ENCODE data around the gene KRTAP2-3.

Gene KRTAP2-3

GRCh38 chr17:41082626-41083025 is 22.7 kb upstream of the KRTAP2-3 start:
- Histone ChIP-seq H3K4me2 (ENCODE audit: low read length) (no peak overlapping the region), H3K27ac (ENCODE audit: low read length) (no peak overlapping the region)
- TF ChIP-seq EZH2phosphoT487 (IDR thresholded peaks at IDR 0.05; ENCODE audit: low read depth) (no peak), CTCF (IDR thresholded peaks at IDR 0.05; ENCODE audit: low read depth, low read length) (no peak)

DNA sequence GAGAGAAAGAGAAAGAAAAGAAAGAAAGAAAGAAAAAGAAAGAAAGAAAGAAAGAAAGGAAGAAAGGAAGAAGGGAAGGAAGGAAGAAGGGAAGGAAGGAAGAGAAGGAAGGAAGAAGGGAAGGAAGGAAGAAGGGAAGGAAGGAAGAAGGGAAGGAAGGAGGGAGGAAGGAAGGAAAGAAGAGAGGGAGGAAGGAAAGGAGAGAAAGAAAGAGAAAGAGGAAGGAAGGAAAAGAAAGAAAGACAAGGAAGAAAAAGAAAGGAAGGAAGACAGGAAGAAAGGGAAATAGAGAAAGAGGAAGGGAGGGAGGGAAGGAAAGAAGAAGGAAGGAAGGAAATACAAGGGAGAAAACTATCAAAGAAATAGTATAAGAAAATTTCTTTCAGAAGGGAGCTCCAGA is 16.9 kb upstream of the KRTAP2-3 start:
- Histone ChIP-seq H3K4me3 (ENCODE audit: low read length) (no peak overlapping the region), H3K27ac (ENCODE audit: low read length) (no peak overlapping the region), H4K20me1 (ENCODE audit: insufficient read depth, low read length) (no peaks in the 10 kb centered on the region), H2AFZ (ENCODE audit: low read depth, low read length) (no peak overlapping the region), H3K4me2 (ENCODE audit: low read length) (no peak overlapping the region), H3K9ac (ENCODE audit: low read length) (no peak overlapping the region), H3K36me3 (replicated peaks; ENCODE audit: low read depth, low read length) (no peaks in the 10 kb centered on the region), H3K79me2 (ENCODE audit: low read length) (no peaks in the 10 kb centered on the region), H3K27me3 (ENCODE audit: low read depth, low read length) (peaks cover 18% of the 10 kb centered on the region), H3K9me3 (ENCODE audit: insufficient read depth, low read length) (no peaks in the 10 kb centered on the region), H3K4me1 (ENCODE audit: low read length) (no peaks in the 10 kb centered on the region)
- no peak for TF ChIP-seq EZH2phosphoT487 (IDR thresholded peaks at IDR 0.05; ENCODE audit: low read depth)

More at GRCh38 chr17:41082626-41083025, 22.7 kb upstream of the KRTAP2-3 start:
- Histone ChIP-seq H3K4me1 (ENCODE audit: low read length) (no peaks in the 10 kb centered on the region), H3K4me3 (ENCODE audit: low read length) (no peak overlapping the region), H3K79me2 (ENCODE audit: low read length) (no peaks in the 10 kb centered on the region), H3K9me3 (ENCODE audit: insufficient read depth, low read length) (no peaks in the 10 kb centered on the region), H3K9ac (ENCODE audit: low read length) (no peak overlapping the region), H3K27me3 (ENCODE audit: low read depth, low read length) (peaks cover 4% of the 10 kb centered on the region), H4K20me1 (ENCODE audit: insufficient read depth, low read length) (no peaks in the 10 kb centered on the region), H3K36me3 (replicated peaks; ENCODE audit: low read depth, low read length) (no peaks in the 10 kb centered on the region), H2AFZ (ENCODE audit: low read depth, low read length) (no peak overlapping the region)

DNA sequence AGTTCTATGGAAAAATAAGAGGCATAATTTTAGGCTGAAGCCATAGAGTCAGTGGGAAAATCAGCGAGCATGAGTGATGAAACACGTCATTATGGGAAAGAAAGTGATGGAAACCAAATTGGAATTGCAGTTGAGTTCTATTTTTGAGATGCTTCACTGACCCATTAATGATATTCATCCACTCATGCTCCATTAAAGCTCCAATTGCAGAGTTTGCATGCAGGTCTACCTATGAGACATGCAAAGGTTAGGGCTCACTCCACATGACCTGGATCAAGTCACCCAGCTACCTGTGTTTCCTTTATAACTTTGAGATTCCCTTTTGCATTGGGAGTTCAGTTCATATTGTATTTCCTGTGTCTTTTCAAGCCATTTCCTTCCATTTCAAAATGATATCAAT is 13.8 kb upstream of the KRTAP2-3 start:
- H3K79me2 ChIP-seq (ENCODE audit: low read length): no peaks in the 10 kb centered on the region
- H3K36me3 ChIP-seq (replicated peaks; ENCODE audit: low read depth, low read length): no peaks in the 10 kb centered on the region
- TF ChIP-seq CTCF (IDR thresholded peaks at IDR 0.05; ENCODE audit: low read depth, low read length) (no peak), EZH2phosphoT487 (IDR thresholded peaks at IDR 0.05; ENCODE audit: low read depth) (no peak)
- no peaks in the 10 kb centered on the region for H4K20me1 ChIP-seq (ENCODE audit: insufficient read depth, low read length)
- H3K27ac ChIP-seq (ENCODE audit: low read length): no peak overlapping the region
- peaks cover 13% of the 10 kb centered on the region; the same call in 1 of the 2 replicates for H3K27me3 ChIP-seq (ENCODE audit: low read depth, low read length)
- H3K9me3 ChIP-seq (ENCODE audit: insufficient read depth, low read length): no peaks in the 10 kb centered on the region
- H3K4me1 ChIP-seq (ENCODE audit: low read length): no peaks in the 10 kb centered on the region
- H3K4me3 ChIP-seq (ENCODE audit: low read length): no peak overlapping the region
- H2AFZ ChIP-seq (ENCODE audit: low read depth, low read length): no peak overlapping the region
- H3K9ac ChIP-seq (ENCODE audit: low read length): no peak overlapping the region
- H3K4me2 ChIP-seq (ENCODE audit: low read length): no peak overlapping the region

- H4K20me1 ChIP-seq (ENCODE audit: insufficient read depth, low read length): no peaks in the 10 kb centered on the region
- no peaks in the 10 kb centered on the region for H3K36me3 ChIP-seq (replicated peaks; ENCODE audit: low read depth, low read length)
- no peak overlapping the region for H3K9ac ChIP-seq (ENCODE audit: low read length)
- H3K4me1 ChIP-seq (ENCODE audit: low read length): no peaks in the 10 kb centered on the region
- TF ChIP-seq EZH2phosphoT487 (IDR thresholded peaks at IDR 0.05; ENCODE audit: low read depth): no peak
- no peak for TF ChIP-seq CTCF (IDR thresholded peaks at IDR 0.05; ENCODE audit: low read depth, low read length)
- H3K4me3 ChIP-seq (ENCODE audit: low read length): no peak overlapping the region
- no peak overlapping the region for H3K27ac ChIP-seq (ENCODE audit: low read length)
- peaks cover 13% of the 10 kb centered on the region; the same call in 1 of the 2 replicates for H3K27me3 ChIP-seq (ENCODE audit: low read depth, low read length)
- no peak overlapping the region for H3K4me2 ChIP-seq (ENCODE audit: low read length)
- H2AFZ ChIP-seq (ENCODE audit: low read depth, low read length): no peak overlapping the region
- no peaks in the 10 kb centered on the region for H3K79me2 ChIP-seq (ENCODE audit: low read length)
- no peaks in the 10 kb centered on the region for H3K9me3 ChIP-seq (ENCODE audit: insufficient read depth, low read length)
These were observed 11.9 kb upstream of the KRTAP2-3 start for GRCh38 chr17:41071606-41072360.

All from OCI-LY3 (cell line).